NCI-H774 (cell line): ENCODE results near the gene WASHC3.
A peak's percentile ranks its signal among the peaks of the same experiment; 100 is the strongest.
"Not testable (repeated sequence)": the region's sequence is repeated elsewhere in the genome, so short reads cannot be mapped to it uniquely, and the experiment has no call there.

Source experiments
- DNase-seq: peaks from one replicate; lab custom pipeline; 2025; lab: John Stamatoyannopoulos, UW

The WASHC3 gene

GRCh38 chr12:102050660-102051430, 10.9 kb downstream of the WASHC3 start:
- DNase-seq: no peak

- DNase-seq: no peak
Measured at GRCh38 chr12:102043928-102044327, 17.9 kb downstream of the WASHC3 start.

GRCh38 chr12:102033991-102034745, 27.6 kb downstream of the WASHC3 start:
- DNase-seq: no peak

GRCh38 chr12:102031852-102032251, 29.9 kb downstream of the WASHC3 start:
- DNase-seq: no peak

GRCh38 chr12:102029141-102029540, 32.6 kb downstream of the WASHC3 start:
- no peak for DNase-seq

- DNase-seq: no peak
Measured at GRCh38 chr12:102026728-102027127, 35.1 kb downstream of the WASHC3 start.

- DNase-seq: no peak
Measured at GRCh38 chr12:102024765-102025164, 37.0 kb downstream of the WASHC3 start.

GRCh38 chr12:102023343-102023930, 38.4 kb downstream of the WASHC3 start:
- no peak for DNase-seq

GRCh38 chr12:102022286-102022685, 39.5 kb downstream of the WASHC3 start:
- no peak for DNase-seq

- no peak for DNase-seq
Measured at GRCh38 chr12:102021540-102022246, 40.1 kb downstream of the WASHC3 start.

- DNase-seq: not testable (repeated sequence)
Measured at GRCh38 chr12:102018607-102019006, 43.2 kb downstream of the WASHC3 start.

GRCh38 chr12:102016472-102016871, 45.3 kb downstream of the WASHC3 start:
- no peak for DNase-seq

GRCh38 chr12:102010265-102010994, 51.4 kb downstream of the WASHC3 start:
- DNase-seq: no peak

- DNase-seq: no peak
Measured at GRCh38 chr12:102009796-102010195, 52.0 kb downstream of the WASHC3 start.

GRCh38 chr12:102008615-102009126, 53.1 kb downstream of the WASHC3 start:
- no peak for DNase-seq

GRCh38 chr12:102005256-102005655, 56.5 kb downstream of the WASHC3 start:
- DNase-seq: no peak

- DNase-seq: no peak
Measured at GRCh38 chr12:101997102-101997501, 64.7 kb downstream of the WASHC3 start.

- peak; percentile 49 for DNase-seq
Measured at GRCh38 chr12:101995684-101996083, 66.1 kb downstream of the WASHC3 start.

GRCh38 chr12:101992091-101992490, 69.7 kb downstream of the WASHC3 start:
- DNase-seq: no peak

- DNase-seq: no peak
Measured at GRCh38 chr12:101982307-101982706, 79.5 kb downstream of the WASHC3 start.

- DNase-seq: no peak
Measured at GRCh38 chr12:101981868-101982267, 79.9 kb downstream of the WASHC3 start.
